ENCODE data around the gene PHF20.

DNA sequence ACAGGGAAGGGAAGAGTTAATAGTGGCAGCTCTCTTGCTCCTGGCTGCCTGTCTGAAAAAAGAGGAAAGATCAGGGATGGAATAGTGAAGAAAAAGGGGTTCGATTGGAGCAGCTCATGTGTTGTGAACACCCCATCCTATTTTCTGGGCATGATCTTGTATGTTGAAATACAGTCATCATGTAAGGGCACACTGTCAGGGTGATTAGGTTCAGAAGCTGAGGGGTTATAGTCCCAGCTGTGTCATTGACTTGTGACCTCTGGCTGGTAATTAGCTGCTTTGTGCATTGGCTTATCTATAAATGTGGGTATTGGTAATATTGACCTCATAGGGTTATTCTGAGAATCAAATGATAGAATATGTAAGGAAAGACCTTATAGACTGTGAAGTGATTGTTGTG, 30.1 kb downstream of the PHF20 start:
- no peak for TF ChIP-seq EZH2 (IDR thresholded peaks at IDR 0.05; ENCODE audit: borderline replicate concordance, low read length)
- TF ChIP-seq, protein P1, sequence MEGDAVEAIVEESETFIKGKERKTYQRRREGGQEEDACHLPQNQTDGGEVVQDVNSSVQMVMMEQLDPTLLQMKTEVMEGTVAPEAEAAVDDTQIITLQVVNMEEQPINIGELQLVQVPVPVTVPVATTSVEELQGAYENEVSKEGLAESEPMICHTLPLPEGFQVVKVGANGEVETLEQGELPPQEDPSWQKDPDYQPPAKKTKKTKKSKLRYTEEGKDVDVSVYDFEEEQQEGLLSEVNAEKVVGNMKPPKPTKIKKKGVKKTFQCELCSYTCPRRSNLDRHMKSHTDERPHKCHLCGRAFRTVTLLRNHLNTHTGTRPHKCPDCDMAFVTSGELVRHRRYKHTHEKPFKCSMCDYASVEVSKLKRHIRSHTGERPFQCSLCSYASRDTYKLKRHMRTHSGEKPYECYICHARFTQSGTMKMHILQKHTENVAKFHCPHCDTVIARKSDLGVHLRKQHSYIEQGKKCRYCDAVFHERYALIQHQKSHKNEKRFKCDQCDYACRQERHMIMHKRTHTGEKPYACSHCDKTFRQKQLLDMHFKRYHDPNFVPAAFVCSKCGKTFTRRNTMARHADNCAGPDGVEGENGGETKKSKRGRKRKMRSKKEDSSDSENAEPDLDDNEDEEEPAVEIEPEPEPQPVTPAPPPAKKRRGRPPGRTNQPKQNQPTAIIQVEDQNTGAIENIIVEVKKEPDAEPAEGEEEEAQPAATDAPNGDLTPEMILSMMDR (conservative IDR thresholded peaks at IDR 0.05 in 1 of 2, IDR thresholded peaks at IDR 0.05 in 1 of 2; ENCODE audit: extremely low read depth in 1 of 2, insufficient read depth in 1 of 2, low read depth in 1 of 2, low read length in 2 of 2): no peak
